ENCODE measurements around the gene CRIP3. TPM values are rescaled to one million over a fixed set of nuclear protein-coding genes. Genes with fewer than 3 reads are reported as not detected.
"Not testable (repeated sequence)": the region's sequence is repeated elsewhere in the genome, so short reads cannot be mapped to it uniquely, and the experiment has no call there.

Gene CRIP3
- total RNA-seq, 2 donors from 2014 or later, result 13.4 to 19.3 TPM

GRCh38 chr6:43347444-43347843, 38.8 kb upstream of the CRIP3 start:
- no peaks in the 10 kb centered on the region for H3K27me3 ChIP-seq (ENCODE audit: control insufficient read depth, insufficient read depth, low read length, poor library complexity, severe bottlenecking)
- no peak overlapping the region for H3K27ac ChIP-seq (ENCODE audit: low read depth, low read length)
- DNase-seq, result no peak
- Mint-ChIP-seq H3K27me3 (ENCODE audit: insufficient read depth) (no peaks in the 10 kb centered on the region), H3K4me3 (no peak overlapping the region), H3K36me3 (ENCODE audit: low read depth) (peaks cover 30% of the 10 kb centered on the region), H3K27ac (no peak overlapping the region), H3K4me1 (no peaks in the 10 kb centered on the region), H3K9me3 (no peaks in the 10 kb centered on the region)
- no peaks in the 10 kb centered on the region for H3K4me1 ChIP-seq (ENCODE audit: control insufficient read depth, insufficient read depth, low read length)
- WGBS, 2 experiments (ENCODE audit: insufficient coverage in 1 of 2, insufficient read length in 1 of 2), result 95 to 100% methylated on average over 3 of the region's 3 CpGs
- H3K36me3 ChIP-seq (ENCODE audit: control insufficient read depth, insufficient read depth, low read length), result peaks cover 61% of the 10 kb centered on the region
- no peaks in the 10 kb centered on the region for H3K9me3 ChIP-seq (ENCODE audit: control insufficient read depth, low read length)
- no peak overlapping the region for H3K4me3 ChIP-seq (ENCODE audit: low read length)
- no peak overlapping the region for H3K9ac ChIP-seq (ENCODE audit: extremely low read depth, low read length, poor library complexity, severe bottlenecking)
- TF ChIP-seq CTCF (conservative IDR thresholded peaks at IDR 0.05), result no peak

GRCh38 chr6:43347021-43347420, 38.4 kb upstream of the CRIP3 start:
- Histone ChIP-seq H3K27me3 (ENCODE audit: control insufficient read depth, insufficient read depth, low read length, poor library complexity, severe bottlenecking) (no peaks in the 10 kb centered on the region), H3K9me3 (ENCODE audit: control insufficient read depth, low read length) (no peaks in the 10 kb centered on the region), H3K9ac (ENCODE audit: extremely low read depth, low read length, poor library complexity, severe bottlenecking) (no peak overlapping the region), H3K27ac (ENCODE audit: low read depth, low read length) (no peak overlapping the region), H3K4me1 (ENCODE audit: control insufficient read depth, insufficient read depth, low read length) (no peaks in the 10 kb centered on the region), H3K36me3 (ENCODE audit: control insufficient read depth, insufficient read depth, low read length) (peaks cover 65% of the 10 kb centered on the region), H3K4me3 (ENCODE audit: low read length) (no peak overlapping the region)
- DNase-seq, result no peak
- no peak overlapping the region for H3K4me3 Mint-ChIP-seq
- no peak for TF ChIP-seq CTCF (conservative IDR thresholded peaks at IDR 0.05)
- WGBS, 2 experiments (ENCODE audit: insufficient coverage in 1 of 2, insufficient read length in 1 of 2), result 96 to 100% methylated on average over 3 of the region's 3 CpGs
- no peak overlapping the region for H3K27ac Mint-ChIP-seq
- no peaks in the 10 kb centered on the region for H3K9me3 Mint-ChIP-seq
- H3K4me1 Mint-ChIP-seq, result no peaks in the 10 kb centered on the region
- H3K27me3 Mint-ChIP-seq (ENCODE audit: insufficient read depth), result no peaks in the 10 kb centered on the region
- H3K36me3 Mint-ChIP-seq (ENCODE audit: low read depth), result peaks cover 30% of the 10 kb centered on the region

GRCh38 chr6:43346243-43346642, 37.6 kb upstream of the CRIP3 start:
- not testable (repeated sequence) for H3K4me3 ChIP-seq (ENCODE audit: low read length); H3K9me3 ChIP-seq (ENCODE audit: control insufficient read depth, low read length); H3K27ac ChIP-seq (ENCODE audit: low read depth, low read length); H3K27me3 Mint-ChIP-seq (ENCODE audit: insufficient read depth); H3K4me3 Mint-ChIP-seq; H3K4me1 Mint-ChIP-seq; H3K9me3 Mint-ChIP-seq; H3K27me3 ChIP-seq (ENCODE audit: control insufficient read depth, insufficient read depth, low read length, poor library complexity, severe bottlenecking); H3K4me1 ChIP-seq (ENCODE audit: control insufficient read depth, insufficient read depth, low read length); DNase-seq; H3K9ac ChIP-seq (ENCODE audit: extremely low read depth, low read length, poor library complexity, severe bottlenecking); H3K27ac Mint-ChIP-seq
- H3K36me3 Mint-ChIP-seq (ENCODE audit: low read depth), result peaks cover 30% of the 10 kb centered on the region
- 94 to 100% methylated on average over 2 to 11 of the region's 11 CpGs for WGBS, 2 experiments (ENCODE audit: insufficient coverage in 1 of 2, insufficient read length in 1 of 2)
- peaks cover 72% of the 10 kb centered on the region for H3K36me3 ChIP-seq (ENCODE audit: control insufficient read depth, insufficient read depth, low read length)

- Histone ChIP-seq H3K27ac (ENCODE audit: low read depth, low read length) (no peak overlapping the region), H3K9ac (ENCODE audit: extremely low read depth, low read length, poor library complexity, severe bottlenecking) (no peak overlapping the region), H3K4me3 (ENCODE audit: low read length) (no peak overlapping the region), H3K9me3 (ENCODE audit: control insufficient read depth, low read length) (no peaks in the 10 kb centered on the region), H3K36me3 (ENCODE audit: control insufficient read depth, insufficient read depth, low read length) (peaks cover 64% of the 10 kb centered on the region), H3K4me1 (ENCODE audit: control insufficient read depth, insufficient read depth, low read length) (no peaks in the 10 kb centered on the region), H3K27me3 (ENCODE audit: control insufficient read depth, insufficient read depth, low read length, poor library complexity, severe bottlenecking) (no peaks in the 10 kb centered on the region)
- H3K4me3 Mint-ChIP-seq, result no peak overlapping the region
- no peak for DNase-seq
- no peak overlapping the region for H3K27ac Mint-ChIP-seq
- no peaks in the 10 kb centered on the region for H3K9me3 Mint-ChIP-seq
- peaks cover 50% of the 10 kb centered on the region for H3K36me3 Mint-ChIP-seq (ENCODE audit: low read depth)
- TF ChIP-seq CTCF (conservative IDR thresholded peaks at IDR 0.05), result no peak
- peaks cover 23% of the 10 kb centered on the region for H3K4me1 Mint-ChIP-seq
- no peaks in the 10 kb centered on the region for H3K27me3 Mint-ChIP-seq (ENCODE audit: insufficient read depth)
- WGBS, 2 experiments (ENCODE audit: insufficient coverage in 1 of 2, insufficient read length in 1 of 2), result 80 to 88% methylated on average over 1 to 4 of the region's 4 CpGs
These were observed 30.5 kb upstream of the CRIP3 start for GRCh38 chr6:43339168-43339567.

Measured in endodermal cell (in vitro differentiated cells).